Prostate gland (tissue), 2 donors: Measurements from ENCODE around the gene RAD51B.

Experiments used
- POLR2A ChIP-seq: fragments of 450-650 bp; IDR thresholded peaks from one replicate; pipeline ENCODE4 v1.6.1; 2016; ENCODE audit warnings: antibody characterized with exemption, mild to moderate bottlenecking
- POLR2AphosphoS5 ChIP-seq: sonication (generic); formaldehyde crosslinking; IDR thresholded peaks from one replicate; pipeline ENCODE4 v1.6.1; 2017; ENCODE audit warnings: antibody characterized with exemption
- TF ChIP-seq, protein P1 (sequence below), 4 experiments: fragments of 200-600 bp in 2 of 4; fragments of 450-650 bp in 2 of 4; sonication (generic) in 2 of 4; IDR thresholded peaks; 1 replicate in 3 of 4; 2 replicates in 1 of 4; pipeline ENCODE4 v1.5.1; 2016 to 2019; ENCODE audit warnings: antibody characterized with exemption in 4 of 4, mild to moderate bottlenecking in 2 of 4, moderate library complexity in 2 of 4

DNA sequence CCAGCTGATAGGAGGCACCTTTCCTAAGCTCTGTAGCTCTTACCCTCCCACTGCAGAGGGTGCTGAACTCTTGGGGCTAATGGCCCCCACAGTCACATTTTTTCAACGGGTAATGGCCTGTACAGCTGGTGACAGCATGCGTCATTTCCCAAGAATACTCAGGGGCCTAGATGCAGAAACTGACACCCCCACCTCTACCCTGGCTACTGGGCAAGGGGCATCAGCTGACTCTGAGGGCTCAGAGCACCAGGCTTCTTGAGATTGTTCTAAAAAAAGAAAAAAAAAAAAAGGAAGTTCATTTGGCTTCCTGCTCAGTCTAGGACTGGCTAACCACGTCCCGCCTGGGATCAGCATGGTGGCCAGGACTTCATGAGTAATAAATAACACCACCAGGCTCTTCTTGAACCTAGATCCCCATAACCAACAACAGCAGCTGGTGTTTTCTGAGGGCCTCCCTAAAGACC, 938.1 kb downstream of the RAD51B start:
- TF ChIP-seq, protein P1, sequence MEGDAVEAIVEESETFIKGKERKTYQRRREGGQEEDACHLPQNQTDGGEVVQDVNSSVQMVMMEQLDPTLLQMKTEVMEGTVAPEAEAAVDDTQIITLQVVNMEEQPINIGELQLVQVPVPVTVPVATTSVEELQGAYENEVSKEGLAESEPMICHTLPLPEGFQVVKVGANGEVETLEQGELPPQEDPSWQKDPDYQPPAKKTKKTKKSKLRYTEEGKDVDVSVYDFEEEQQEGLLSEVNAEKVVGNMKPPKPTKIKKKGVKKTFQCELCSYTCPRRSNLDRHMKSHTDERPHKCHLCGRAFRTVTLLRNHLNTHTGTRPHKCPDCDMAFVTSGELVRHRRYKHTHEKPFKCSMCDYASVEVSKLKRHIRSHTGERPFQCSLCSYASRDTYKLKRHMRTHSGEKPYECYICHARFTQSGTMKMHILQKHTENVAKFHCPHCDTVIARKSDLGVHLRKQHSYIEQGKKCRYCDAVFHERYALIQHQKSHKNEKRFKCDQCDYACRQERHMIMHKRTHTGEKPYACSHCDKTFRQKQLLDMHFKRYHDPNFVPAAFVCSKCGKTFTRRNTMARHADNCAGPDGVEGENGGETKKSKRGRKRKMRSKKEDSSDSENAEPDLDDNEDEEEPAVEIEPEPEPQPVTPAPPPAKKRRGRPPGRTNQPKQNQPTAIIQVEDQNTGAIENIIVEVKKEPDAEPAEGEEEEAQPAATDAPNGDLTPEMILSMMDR (IDR thresholded peaks at IDR 0.05): no peak
- TF ChIP-seq POLR2A: no peak
- no peak for TF ChIP-seq POLR2AphosphoS5
